Measurements from ENCODE around the gene CSF1R. TPM values are rescaled to one million over a fixed set of nuclear protein-coding genes. Genes with fewer than 3 reads are reported as not detected.

Gene CSF1R
- total RNA-seq, 1 donor from 2014 or later, result 0.65 TPM

GRCh38 chr5:150013931-150014330 lies 72.4 kb downstream of the CSF1R start:
- H3K4me3 Mint-ChIP-seq (ENCODE audit: unreplicated experiment), result no peak overlapping the region
- peaks cover 12% of the 10 kb centered on the region for H3K9me3 Mint-ChIP-seq (ENCODE audit: low read depth)
- peak overlapping the region; percentile 32 for H3K27ac Mint-ChIP-seq (ENCODE audit: unreplicated experiment)
- peaks cover 26% of the 10 kb centered on the region for H3K4me1 Mint-ChIP-seq (ENCODE audit: low read depth)
- TF ChIP-seq, protein P1, sequence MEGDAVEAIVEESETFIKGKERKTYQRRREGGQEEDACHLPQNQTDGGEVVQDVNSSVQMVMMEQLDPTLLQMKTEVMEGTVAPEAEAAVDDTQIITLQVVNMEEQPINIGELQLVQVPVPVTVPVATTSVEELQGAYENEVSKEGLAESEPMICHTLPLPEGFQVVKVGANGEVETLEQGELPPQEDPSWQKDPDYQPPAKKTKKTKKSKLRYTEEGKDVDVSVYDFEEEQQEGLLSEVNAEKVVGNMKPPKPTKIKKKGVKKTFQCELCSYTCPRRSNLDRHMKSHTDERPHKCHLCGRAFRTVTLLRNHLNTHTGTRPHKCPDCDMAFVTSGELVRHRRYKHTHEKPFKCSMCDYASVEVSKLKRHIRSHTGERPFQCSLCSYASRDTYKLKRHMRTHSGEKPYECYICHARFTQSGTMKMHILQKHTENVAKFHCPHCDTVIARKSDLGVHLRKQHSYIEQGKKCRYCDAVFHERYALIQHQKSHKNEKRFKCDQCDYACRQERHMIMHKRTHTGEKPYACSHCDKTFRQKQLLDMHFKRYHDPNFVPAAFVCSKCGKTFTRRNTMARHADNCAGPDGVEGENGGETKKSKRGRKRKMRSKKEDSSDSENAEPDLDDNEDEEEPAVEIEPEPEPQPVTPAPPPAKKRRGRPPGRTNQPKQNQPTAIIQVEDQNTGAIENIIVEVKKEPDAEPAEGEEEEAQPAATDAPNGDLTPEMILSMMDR (IDR thresholded peaks at IDR 0.05), result no peak
- no peak for DNase-seq (ENCODE audit: low spot score)
- H3K27me3 Mint-ChIP-seq (ENCODE audit: low read depth), result no peaks in the 10 kb centered on the region
- H3K36me3 Mint-ChIP-seq (ENCODE audit: low read depth), result peaks cover 60% of the 10 kb centered on the region

- Mint-ChIP-seq H3K4me1 (ENCODE audit: low read depth) (peaks cover 17% of the 10 kb centered on the region), H3K27me3 (ENCODE audit: low read depth) (no peaks in the 10 kb centered on the region), H3K9me3 (ENCODE audit: low read depth) (no peaks in the 10 kb centered on the region), H3K27ac (ENCODE audit: unreplicated experiment) (no peak overlapping the region), H3K4me3 (ENCODE audit: unreplicated experiment) (no peak overlapping the region), H3K36me3 (ENCODE audit: low read depth) (peaks cover 40% of the 10 kb centered on the region)
- no peak for DNase-seq (ENCODE audit: low spot score)
- TF ChIP-seq, protein P1 (IDR thresholded peaks at IDR 0.05), result no peak
Observed at GRCh38 chr5:150009671-150010387, 76.5 kb downstream of the CSF1R start.

- peaks cover 19% of the 10 kb centered on the region for H3K36me3 Mint-ChIP-seq (ENCODE audit: low read depth)
- H3K4me3 Mint-ChIP-seq (ENCODE audit: unreplicated experiment), result no peak overlapping the region
- peaks cover 22% of the 10 kb centered on the region for H3K4me1 Mint-ChIP-seq (ENCODE audit: low read depth)
- no peaks in the 10 kb centered on the region for H3K27me3 Mint-ChIP-seq (ENCODE audit: low read depth)
- DNase-seq (ENCODE audit: low spot score), result no peak
- TF ChIP-seq, protein P1 (IDR thresholded peaks at IDR 0.05), result no peak
- no peaks in the 10 kb centered on the region for H3K9me3 Mint-ChIP-seq (ENCODE audit: low read depth)
- no peak overlapping the region for H3K27ac Mint-ChIP-seq (ENCODE audit: unreplicated experiment)
Observed at GRCh38 chr5:150007050-150007449, 79.3 kb downstream of the CSF1R start.

GRCh38 chr5:150006318-150006717 lies 80.0 kb downstream of the CSF1R start:
- TF ChIP-seq, protein P1 (IDR thresholded peaks at IDR 0.05), result no peak
- Mint-ChIP-seq H3K36me3 (ENCODE audit: low read depth) (peaks cover 16% of the 10 kb centered on the region), H3K4me1 (ENCODE audit: low read depth) (peaks cover 27% of the 10 kb centered on the region), H3K27ac (ENCODE audit: unreplicated experiment) (no peak overlapping the region), H3K4me3 (ENCODE audit: unreplicated experiment) (no peak overlapping the region), H3K9me3 (ENCODE audit: low read depth) (no peaks in the 10 kb centered on the region), H3K27me3 (ENCODE audit: low read depth) (no peaks in the 10 kb centered on the region)
- DNase-seq (ENCODE audit: low spot score), result no peak

Other genes starting within 250 kb of the CSF1R start
- gene PDE6A, start 141.8 kb downstream of the CSF1R start, total RNA-seq, result 0.07 to 0.12 TPM (median 0.08 TPM) in 3 replicates
- 46.8 to 63.2 TPM (median 48.1 TPM) in 3 replicates for gene SLC26A2, start 125.8 kb downstream of the CSF1R start, total RNA-seq
- 5.3 to 7.4 TPM (median 5.7 TPM) in 3 replicates for gene TIGD6, start 85.9 kb downstream of the CSF1R start, total RNA-seq
- 40.7 to 57.9 TPM (median 44.2 TPM) in 3 replicates for gene HMGXB3, start 85.8 kb downstream of the CSF1R start, total RNA-seq
- 331 to 532 TPM (median 499 TPM) in 3 replicates for gene PDGFRB, start 69.3 kb upstream of the CSF1R start, total RNA-seq
- 0.44 to 0.57 TPM in 2 of 3 replicates, not detected in the other for gene CDX1, start 80.2 kb upstream of the CSF1R start, total RNA-seq
- 0.15 TPM in 1 of 3 replicates, not detected in the others for gene SLC6A7, start 103.5 kb upstream of the CSF1R start, total RNA-seq
- gene CAMK2A, start 203.2 kb upstream of the CSF1R start, total RNA-seq, result 0.24 TPM in 1 of 3 replicates, not detected in the others
- gene ARSI, start 216.4 kb upstream of the CSF1R start, total RNA-seq, result 1.9 to 2.4 TPM (median 2.4 TPM) in 3 replicates